SKM-1 treated with dmso at 0.1 percent for 144 hours (cell line): Measurements from ENCODE around the gene SLIT3.
A peak's percentile ranks its signal among the peaks of the same experiment; 100 is the strongest.

Source experiments
- DNase-seq: peaks from one replicate; lab custom pipeline; 2025; ENCODE audit not compliant: unreplicated experiment; lab: John Stamatoyannopoulos, UW

SLIT3 gene

GRCh38 chr5:169300468-169301385 lies at the start of gene SLIT3:
TSS of gene SLIT3 (minus strand) at chr5:169301139. CDS start at chr5:169300709, 430 bp downstream.
- no peak for DNase-seq

GRCh38 chr5:169350016-169350415 lies 49.1 kb upstream of the SLIT3 start:
- DNase-seq, result no peak

GRCh38 chr5:169347786-169348185 lies 46.8 kb upstream of the SLIT3 start:
- DNase-seq, result no peak

GRCh38 chr5:169344629-169345028 lies 43.7 kb upstream of the SLIT3 start:
- DNase-seq, result no peak

- no peak for DNase-seq
Observed at GRCh38 chr5:169343766-169344165, 42.8 kb upstream of the SLIT3 start.

GRCh38 chr5:169341556-169341955 lies 40.6 kb upstream of the SLIT3 start:
- peak; percentile 2 for DNase-seq

- no peak for DNase-seq
Observed at GRCh38 chr5:169339869-169340268, 38.9 kb upstream of the SLIT3 start.

- DNase-seq, result no peak
Observed at GRCh38 chr5:169336242-169336641, 35.3 kb upstream of the SLIT3 start.

GRCh38 chr5:169335806-169336205 lies 34.9 kb upstream of the SLIT3 start:
- DNase-seq, result no peak

GRCh38 chr5:169333518-169333917 lies 32.6 kb upstream of the SLIT3 start:
- DNase-seq, result no peak

GRCh38 chr5:169331292-169331852 lies 30.4 kb upstream of the SLIT3 start:
- DNase-seq, result no peak

GRCh38 chr5:169328401-169328800 lies 27.5 kb upstream of the SLIT3 start:
- DNase-seq, result no peak

GRCh38 chr5:169325273-169325672 lies 24.3 kb upstream of the SLIT3 start:
- no peak for DNase-seq

- DNase-seq, result no peak
Observed at GRCh38 chr5:169318556-169318955, 17.6 kb upstream of the SLIT3 start.

GRCh38 chr5:169307646-169308045 lies 6.7 kb upstream of the SLIT3 start:
- DNase-seq, result no peak

GRCh38 chr5:169305366-169305765 lies 4.4 kb upstream of the SLIT3 start:
- DNase-seq, result no peak

GRCh38 chr5:169304175-169304574 lies 3.2 kb upstream of the SLIT3 start:
- no peak for DNase-seq

- no peak for DNase-seq
Observed at GRCh38 chr5:169303119-169303515, 2.2 kb upstream of the SLIT3 start.

- peak; percentile 59 for DNase-seq
Observed at GRCh38 chr5:169302491-169303118, 1.7 kb upstream of the SLIT3 start.

GRCh38 chr5:169301986-169302385 lies 1.0 kb upstream of the SLIT3 start:
- DNase-seq, result no peak

- no peak for DNase-seq
Observed at GRCh38 chr5:169301386-169301934, 521 bp upstream of the SLIT3 start.
